Activated CD4-positive, CD25-positive, alpha-beta regulatory T cell treated with anti-CD3 and anti-CD28 coated beads, Interleukin-2, amount 50 U/mL, for 16 hours (primary cell): ENCODE data around the gene PSMD3.
"Not testable (repeated sequence)": the region's sequence is repeated elsewhere in the genome, so short reads cannot be mapped to it uniquely, and the experiment has no call there.

Experiments
- DNase-seq: peaks from one replicate; pipeline ENCODE4 v3.0.0-alpha.2; 2020; ENCODE audit warnings: low read depth, low spot score

Gene PSMD3

GRCh38 chr17:39980351-39981206 is at the start of gene PSMD3:
Gene PSMD3 (plus strand): TSS chr17:39980807. CDS start chr17:39980971, 164 bp downstream.
- peak; percentile 95 for DNase-seq

GRCh38 chr17:39933912-39934311 is 46.7 kb upstream of the PSMD3 start:
- no peak for DNase-seq

- DNase-seq: no peak
These were observed 46.3 kb upstream of the PSMD3 start for GRCh38 chr17:39934324-39934723.

- no peak for DNase-seq
These were observed 44.7 kb upstream of the PSMD3 start for GRCh38 chr17:39935909-39936308.

GRCh38 chr17:39937447-39937846 is 43.2 kb upstream of the PSMD3 start:
- DNase-seq: no peak

- DNase-seq: no peak
These were observed 42.3 kb upstream of the PSMD3 start for GRCh38 chr17:39938140-39938869.

- no peak for DNase-seq
These were observed 41.5 kb upstream of the PSMD3 start for GRCh38 chr17:39939106-39939505.

- no peak for DNase-seq
These were observed 40.8 kb upstream of the PSMD3 start for GRCh38 chr17:39939588-39940419.

GRCh38 chr17:39943702-39944392 is 36.8 kb upstream of the PSMD3 start:
- no peak for DNase-seq

- no peak for DNase-seq
These were observed 36.3 kb upstream of the PSMD3 start for GRCh38 chr17:39944393-39944711.

GRCh38 chr17:39946551-39947330 is 33.9 kb upstream of the PSMD3 start:
- no peak for DNase-seq

- not testable (repeated sequence) for DNase-seq
These were observed 32.1 kb upstream of the PSMD3 start for GRCh38 chr17:39948489-39948828.

- DNase-seq: no peak
These were observed 31.6 kb upstream of the PSMD3 start for GRCh38 chr17:39949028-39949427.

- no peak for DNase-seq
These were observed 29.7 kb upstream of the PSMD3 start for GRCh38 chr17:39950871-39951348.

- DNase-seq: no peak
These were observed 28.5 kb upstream of the PSMD3 start for GRCh38 chr17:39951924-39952679.

GRCh38 chr17:39952680-39953470 is 27.7 kb upstream of the PSMD3 start:
- DNase-seq: peak; percentile 82

GRCh38 chr17:39953471-39953888 is 27.1 kb upstream of the PSMD3 start:
- no peak for DNase-seq

GRCh38 chr17:39954876-39955275 is 25.7 kb upstream of the PSMD3 start:
- DNase-seq: no peak

- DNase-seq: no peak
These were observed 24.8 kb upstream of the PSMD3 start for GRCh38 chr17:39955726-39956225.
